Psoas muscle (tissue), 8 donors: ENCODE data around the gene PMP22. TPM values are rescaled to one million over a fixed set of nuclear protein-coding genes. Genes with fewer than 3 reads are reported as not detected.

ENCODE experiments used
- ATAC-seq, 4 donors: fragments of 200-7000 bp; cut with Tn5 transposase; one replicate each; pipeline ENCODE4 v1.9.1; 2020; ENCODE audit warnings: moderate library complexity in 3 of 4, mild to moderate bottlenecking in 2 of 4
- DNase-seq, 2 donors: peaks; one replicate each; pipeline ENCODE4 v3.0.0-alpha.2; 2020
- H3K27ac ChIP-seq: fragments of 200-600 bp; one replicate; pipeline ENCODE4 v1.8.0; 2022
- H3K27me3 ChIP-seq, 3 donors: fragments of 200-600 bp in 1 of 3; one replicate each; pipeline versions ENCODE4 v1.6.1 to v1.8.0; 2013 to 2022; ENCODE audit warnings: low read length in 2 of 3, mild to moderate bottlenecking in 2 of 3, moderate library complexity in 1 of 3; ENCODE audit not compliant: insufficient read depth in 3 of 3
- H3K36me3 ChIP-seq, 2 donors: fragments of 200-600 bp in 1 of 2; one replicate each; pipeline versions ENCODE4 v1.6.1 to v1.8.0; 2013 to 2022; ENCODE audit warnings: low read depth in 1 of 2, mild to moderate bottlenecking in 1 of 2, moderate library complexity in 1 of 2; ENCODE audit not compliant: insufficient read depth in 1 of 2
- H3K4me1 ChIP-seq: fragments of 200-600 bp; one replicate; pipeline ENCODE4 v1.8.0; 2022
- H3K4me3 ChIP-seq: fragments of 200-600 bp; one replicate; pipeline ENCODE4 v1.8.0; 2022; ENCODE audit warnings: mild to moderate bottlenecking
- H3K9me3 ChIP-seq: fragments of 200-600 bp; one replicate; pipeline ENCODE4 v1.8.0; 2022
- WGBS, 3 donors: extraction: QIAGEN DNeasy Blood & Tissue Kit; methylation state at CpG; one replicate each; pipeline versions ENCODE4 v1.1.6 to v1.1.7; 2013; 5-methylcytosine and 5-hydroxymethylcytosine counted together
- intact Hi-C, 2 donors: fragments of 100-400 bp; cut with DNase I; formaldehyde crosslinking; loops; one replicate each; pipeline versions ENCODE4 v1.11.0 to v1.14.2; 2022
- polyA plus RNA-seq, 3 donors: library from polyadenylated mRNA; stranded (reverse); fragments of 200-250 nt; gene quantifications; one replicate each; pipeline ENCODE4 v1.2.3, GENCODE V29; 2013
- total RNA-seq, 4 donors: library from RNA; stranded (reverse); fragmentation: NEBNext Ultra II Directional in 2 of 4; extraction: Animal tissue kit (Norgen Biotek cat#: 25700) in 2 of 4; gene quantifications; one replicate each; pipeline versions ENCODE4 v1.2.1 to v1.2.4, GENCODE V29; 2021 to 2023
- TF ChIP-seq, protein P1 (sequence below): fragments of 200-600 bp; IDR thresholded peaks from one replicate; pipeline ENCODE4 v1.8.0; 2022; ENCODE audit warnings: antibody characterized with exemption
- donor health status: healthy with polysubstance abuse.
- donor health status: DM: no; HTN: no; CAD: no; lungs with moderate emphysema.
- donor health status: Bipolar disorder and iron deficiency.
- donor health status: healthy.
- donor health status: DM: yes; HTN: yes; CAD: no.
- donor health status: DM: no; HTN: no; CAD: no.
- donor health status: DM: no; HTN: no; CAD: no.
- donor health status: DM: yes; HTN: yes; CAD: no.

The PMP22 gene
- total and polyA plus RNA-seq, 7 donors: 39.3 to 317 (median 195) TPM

- no peak overlapping the region for H3K4me3 ChIP-seq
- H3K27me3 ChIP-seq: no peaks in the 10 kb centered on the region
- TF ChIP-seq, protein P1, sequence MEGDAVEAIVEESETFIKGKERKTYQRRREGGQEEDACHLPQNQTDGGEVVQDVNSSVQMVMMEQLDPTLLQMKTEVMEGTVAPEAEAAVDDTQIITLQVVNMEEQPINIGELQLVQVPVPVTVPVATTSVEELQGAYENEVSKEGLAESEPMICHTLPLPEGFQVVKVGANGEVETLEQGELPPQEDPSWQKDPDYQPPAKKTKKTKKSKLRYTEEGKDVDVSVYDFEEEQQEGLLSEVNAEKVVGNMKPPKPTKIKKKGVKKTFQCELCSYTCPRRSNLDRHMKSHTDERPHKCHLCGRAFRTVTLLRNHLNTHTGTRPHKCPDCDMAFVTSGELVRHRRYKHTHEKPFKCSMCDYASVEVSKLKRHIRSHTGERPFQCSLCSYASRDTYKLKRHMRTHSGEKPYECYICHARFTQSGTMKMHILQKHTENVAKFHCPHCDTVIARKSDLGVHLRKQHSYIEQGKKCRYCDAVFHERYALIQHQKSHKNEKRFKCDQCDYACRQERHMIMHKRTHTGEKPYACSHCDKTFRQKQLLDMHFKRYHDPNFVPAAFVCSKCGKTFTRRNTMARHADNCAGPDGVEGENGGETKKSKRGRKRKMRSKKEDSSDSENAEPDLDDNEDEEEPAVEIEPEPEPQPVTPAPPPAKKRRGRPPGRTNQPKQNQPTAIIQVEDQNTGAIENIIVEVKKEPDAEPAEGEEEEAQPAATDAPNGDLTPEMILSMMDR: no peak
- 92 to 95% (median 93%) methylated on average over 3 of the region's 3 CpGs for WGBS, 3 donors
- intact Hi-C loops: no loop called here
- no peaks in the 10 kb centered on the region for H3K36me3 ChIP-seq
- H3K27ac ChIP-seq: peak overlapping the region; percentile 38
- no peaks in the 10 kb centered on the region for H3K9me3 ChIP-seq
- no peak for DNase-seq
- ATAC-seq: no peak
- H3K4me1 ChIP-seq: peaks cover 7% of the 10 kb centered on the region
These were observed 8.9 kb upstream of the PMP22 start for GRCh38 chr17:15274017-15274416.

GRCh38 chr17:15273141-15273793 lies 8.1 kb upstream of the PMP22 start:
- Histone ChIP-seq H3K36me3 (no peaks in the 10 kb centered on the region), H3K9me3 (no peaks in the 10 kb centered on the region), H3K27me3 (no peaks in the 10 kb centered on the region), H3K27ac (peak overlapping the region; percentile 38), H3K4me1 (peaks cover 7% of the 10 kb centered on the region), H3K4me3 (no peak overlapping the region)
- TF ChIP-seq, protein P1: no peak
- ATAC-seq (peak; percentile 45 to 75 (median 62)), DNase-seq (no peak)
- WGBS, 3 donors: 61 to 70% (median 65%) methylated on average over 5 of the region's 5 CpGs
- intact Hi-C loops: no loop called here

DNA sequence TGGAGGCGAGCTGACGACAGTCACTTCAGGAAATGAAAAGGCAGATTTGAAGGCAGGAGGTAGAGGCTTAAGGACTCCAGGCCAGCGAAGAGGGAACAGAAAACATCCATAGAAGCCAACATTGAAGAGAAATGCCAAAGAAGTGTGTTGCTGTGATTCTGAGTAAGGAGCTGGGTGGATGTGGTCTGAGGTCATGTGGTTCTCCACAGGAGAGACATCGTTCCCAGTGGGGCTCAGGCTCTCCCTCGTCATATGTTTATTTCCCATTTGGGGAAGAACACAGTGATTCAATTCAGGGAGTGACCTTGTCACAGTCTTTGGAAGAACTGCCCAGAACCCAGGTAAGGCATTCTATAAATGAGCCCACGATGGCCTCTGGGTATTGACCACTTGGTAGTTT lies 6.6 kb upstream of the PMP22 start:
- 88 to 95% (median 93%) methylated on average over 6 of the region's 6 CpGs for WGBS, 3 donors

DNA sequence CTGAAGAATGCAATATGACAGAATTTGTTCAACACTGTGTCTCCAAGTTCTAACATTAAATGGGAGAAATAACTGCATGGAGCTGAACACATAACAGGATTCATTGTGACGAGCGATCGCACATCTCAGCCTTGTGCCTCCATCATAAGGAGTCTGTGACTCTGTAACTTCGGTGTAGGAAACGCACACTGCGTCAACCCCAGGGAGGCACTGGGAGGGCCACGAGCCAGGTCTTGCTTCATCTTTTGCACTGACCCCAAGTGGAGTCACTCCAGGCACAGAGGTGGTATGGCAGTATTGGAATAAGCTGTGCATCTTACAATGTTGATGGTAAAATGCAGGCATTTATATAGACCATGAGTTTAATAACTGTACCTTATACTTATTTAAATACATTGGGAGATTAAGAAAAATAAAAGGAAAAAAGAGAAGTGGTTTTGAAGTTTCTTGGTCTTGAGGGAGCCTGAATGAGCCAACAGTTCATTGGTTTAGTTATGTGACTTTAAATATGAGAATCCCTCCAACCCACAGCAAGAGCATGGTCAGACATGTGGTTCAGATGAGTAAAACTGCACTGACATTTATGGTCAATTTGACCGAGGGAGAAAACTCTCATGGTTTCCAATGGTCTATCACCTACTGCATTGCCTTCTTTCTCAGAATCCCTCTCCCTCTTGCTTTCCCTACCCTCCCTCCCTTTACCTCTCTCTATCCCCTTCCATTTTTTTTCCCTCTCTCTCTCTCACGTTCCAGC lies 5.7 kb upstream of the PMP22 start:
- DNase-seq: peak; percentile 37 to 66
- TF ChIP-seq, protein P1: no peak
- 85 to 92% (median 86%) methylated on average over 9 of the region's 9 CpGs for WGBS, 3 donors
- Histone ChIP-seq H3K27ac (no peak overlapping the region), H3K27me3 (no peaks in the 10 kb centered on the region), H3K4me3 (no peak overlapping the region), H3K9me3 (no peaks in the 10 kb centered on the region), H3K4me1 (peaks cover 7% of the 10 kb centered on the region), H3K36me3 (no peaks in the 10 kb centered on the region)
- peak in 2 of 4 donors; percentile 31 to 43 for ATAC-seq
- intact Hi-C loops: no loop called here

More for the DNA sequence above, 6.6 kb upstream of the PMP22 start:
- no peak for DNase-seq
- Histone ChIP-seq H3K36me3 (no peaks in the 10 kb centered on the region), H3K27ac (no peak overlapping the region), H3K27me3 (no peaks in the 10 kb centered on the region), H3K4me3 (no peak overlapping the region), H3K4me1 (peaks cover 7% of the 10 kb centered on the region), H3K9me3 (no peaks in the 10 kb centered on the region)
- no peak for ATAC-seq
- intact Hi-C loops: no loop called here
- TF ChIP-seq, protein P1: no peak
